ENCODE data around the gene WDR46. TPM values are rescaled to one million over a fixed set of nuclear protein-coding genes. Genes with fewer than 3 reads are reported as not detected.
"Not testable (repeated sequence)": the region's sequence is repeated elsewhere in the genome, so short reads cannot be mapped to it uniquely, and the experiment has no call there.

The WDR46 gene
- total RNA-seq, 3 donors from 2014 or later, result 188 to 198 (median 197) TPM

- Mint-ChIP-seq H3K36me3 (ENCODE audit: insufficient read depth) (peaks cover 50% of the 10 kb centered on the region), H3K4me3 (peak overlapping the region; percentile 96), H3K27me3 (ENCODE audit: low read depth) (no peaks in the 10 kb centered on the region), H3K9me3 (no peaks in the 10 kb centered on the region), H3K4me1 (ENCODE audit: low read depth) (peaks cover 56% of the 10 kb centered on the region)
- DNase-seq (no peak), ATAC-seq (no peak)
These were observed 15.7 kb downstream of the WDR46 start for GRCh38 chr6:33273129-33273923.

GRCh38 chr6:33272275-33273128 is 16.5 kb downstream of the WDR46 start:
- Mint-ChIP-seq H3K9me3 (no peaks in the 10 kb centered on the region), H3K4me3 (peak overlapping the region; percentile 96), H3K27me3 (ENCODE audit: low read depth) (no peaks in the 10 kb centered on the region), H3K4me1 (ENCODE audit: low read depth) (peaks cover 50% of the 10 kb centered on the region), H3K36me3 (ENCODE audit: insufficient read depth) (peaks cover 57% of the 10 kb centered on the region)
- peak; percentile 7 for ATAC-seq
- no peak for DNase-seq

DNA sequence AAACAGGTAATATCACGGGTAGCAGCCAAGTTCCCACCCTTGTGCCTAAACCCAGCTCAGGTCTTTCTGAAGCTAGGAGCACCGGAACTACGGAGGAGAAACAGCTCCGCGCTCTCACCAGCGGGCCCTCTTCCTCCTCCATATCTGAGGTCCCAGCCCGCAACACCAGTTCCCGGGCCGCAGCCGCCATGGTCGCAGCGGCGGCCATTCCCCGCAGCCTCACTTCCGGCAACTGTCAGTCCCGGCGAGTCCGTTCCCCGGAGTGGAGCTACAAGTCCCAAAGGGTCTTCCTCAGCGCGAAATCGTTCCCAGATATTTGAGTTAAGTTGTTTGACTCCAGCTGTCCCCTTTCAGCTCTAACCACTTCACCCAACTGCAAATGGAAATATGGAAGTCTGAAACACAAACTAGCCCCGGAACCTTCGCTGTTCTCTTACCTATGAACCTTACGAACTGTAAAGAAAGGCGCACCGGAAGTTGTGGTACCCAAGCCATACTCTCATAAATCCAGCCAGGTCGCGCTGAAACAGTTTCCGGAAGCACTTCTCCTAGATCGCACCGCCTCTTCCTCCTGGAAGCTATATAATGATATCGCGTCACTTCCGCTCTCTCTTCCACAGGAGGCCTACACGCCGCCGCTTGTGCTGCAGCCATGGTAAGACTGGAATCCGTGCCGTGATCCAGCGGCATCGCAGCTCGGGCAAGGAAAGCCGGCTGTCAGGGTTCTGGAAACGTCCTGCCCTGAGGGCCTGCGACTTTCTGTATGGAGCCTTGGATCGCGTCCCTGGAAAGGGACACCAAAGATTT is 17.4 kb downstream of the WDR46 start, which contains the start of the genes RPS18 and VPS52:
TSS of gene RPS18 (plus strand) at position 608 of the 807 bp plus-strand sequence. CDS start at position 653, 45 bp downstream.
TSS of gene VPS52 (minus strand) at position 409 of the 807 bp plus-strand sequence. CDS start at position 208, 201 bp downstream.
- Mint-ChIP-seq H3K36me3 (ENCODE audit: insufficient read depth) (peaks cover 64% of the 10 kb centered on the region), H3K9me3 (no peaks in the 10 kb centered on the region), H3K27me3 (ENCODE audit: low read depth) (no peaks in the 10 kb centered on the region), H3K4me1 (ENCODE audit: low read depth) (peaks cover 46% of the 10 kb centered on the region), H3K4me3 (peak within 1 kb of the TSS; percentile 96)
- DNase-seq, result peak; percentile 88
- peak; percentile 83 to 85 for ATAC-seq

DNA sequence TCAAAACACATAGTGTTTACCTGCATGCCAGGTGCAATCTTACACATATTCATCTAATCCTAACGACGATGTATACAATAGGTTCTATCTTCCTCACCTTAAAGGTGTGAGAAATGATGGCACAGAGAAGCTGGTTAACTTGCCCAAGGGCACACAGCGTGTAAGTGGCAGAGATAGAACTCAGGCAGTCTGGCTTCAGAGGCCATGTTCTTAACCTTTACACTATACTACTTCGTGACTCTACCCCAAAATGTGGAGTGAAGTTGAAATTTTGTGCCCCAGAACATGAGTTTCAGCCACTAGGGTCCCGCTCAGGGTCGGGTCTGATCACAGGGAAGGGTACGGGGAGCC is 17.9 kb downstream of the WDR46 start:
- H3K4me3 Mint-ChIP-seq, result peak overlapping the region; percentile 96
- peak; percentile 17 to 29 for ATAC-seq

GRCh38 chr6:33264015-33264414 is 25.0 kb downstream of the WDR46 start:
- ATAC-seq, result peak in 1 of 2 donors; percentile 43
- H3K4me1 Mint-ChIP-seq (ENCODE audit: low read depth), result no peaks in the 10 kb centered on the region
- H3K4me3 Mint-ChIP-seq, result no peak overlapping the region
- H3K36me3 Mint-ChIP-seq (ENCODE audit: insufficient read depth), result peaks cover 52% of the 10 kb centered on the region
- no peak for DNase-seq
- H3K27me3 Mint-ChIP-seq (ENCODE audit: low read depth), result no peaks in the 10 kb centered on the region
- H3K9me3 Mint-ChIP-seq, result no peaks in the 10 kb centered on the region

More for the DNA sequence above, 17.9 kb downstream of the WDR46 start:
- H3K27me3 Mint-ChIP-seq (ENCODE audit: low read depth), result no peaks in the 10 kb centered on the region
- peaks cover 41% of the 10 kb centered on the region for H3K4me1 Mint-ChIP-seq (ENCODE audit: low read depth)
- peaks cover 63% of the 10 kb centered on the region for H3K36me3 Mint-ChIP-seq (ENCODE audit: insufficient read depth)
- DNase-seq, result no peak
- no peaks in the 10 kb centered on the region for H3K9me3 Mint-ChIP-seq

DNA sequence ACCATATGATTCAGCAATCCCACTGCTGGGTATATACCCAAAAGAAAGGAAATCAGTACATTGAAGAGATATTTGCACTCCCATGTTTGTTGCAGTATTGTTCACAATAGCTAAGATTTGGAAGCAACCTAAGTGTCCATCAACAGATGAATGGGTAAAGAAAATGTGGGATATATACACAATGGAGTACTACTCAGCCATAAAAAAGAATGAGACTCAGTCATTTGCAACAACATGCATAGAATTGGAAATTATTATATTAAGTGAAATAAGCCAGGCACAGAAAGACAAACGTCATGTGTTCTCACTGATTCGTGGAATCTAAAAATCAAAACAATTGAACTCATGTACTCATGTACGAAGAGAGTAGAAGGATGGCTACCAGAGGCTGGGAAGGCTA is 26.5 kb downstream of the WDR46 start:
- peaks cover 41% of the 10 kb centered on the region for H3K36me3 Mint-ChIP-seq (ENCODE audit: insufficient read depth)
- H3K4me1 Mint-ChIP-seq (ENCODE audit: low read depth); H3K4me3 Mint-ChIP-seq; DNase-seq; ATAC-seq; H3K27me3 Mint-ChIP-seq (ENCODE audit: low read depth); H3K9me3 Mint-ChIP-seq: not testable (repeated sequence)

- ATAC-seq (no peak), DNase-seq (no peak)
- H3K27me3 Mint-ChIP-seq (ENCODE audit: low read depth), result no peaks in the 10 kb centered on the region
- H3K4me1 Mint-ChIP-seq (ENCODE audit: low read depth), result no peaks in the 10 kb centered on the region
- H3K36me3 Mint-ChIP-seq (ENCODE audit: insufficient read depth), result peaks cover 17% of the 10 kb centered on the region
- no peak overlapping the region for H3K4me3 Mint-ChIP-seq
- no peaks in the 10 kb centered on the region for H3K9me3 Mint-ChIP-seq
These were observed 30.0 kb downstream of the WDR46 start for GRCh38 chr6:33259032-33259431.

DNA sequence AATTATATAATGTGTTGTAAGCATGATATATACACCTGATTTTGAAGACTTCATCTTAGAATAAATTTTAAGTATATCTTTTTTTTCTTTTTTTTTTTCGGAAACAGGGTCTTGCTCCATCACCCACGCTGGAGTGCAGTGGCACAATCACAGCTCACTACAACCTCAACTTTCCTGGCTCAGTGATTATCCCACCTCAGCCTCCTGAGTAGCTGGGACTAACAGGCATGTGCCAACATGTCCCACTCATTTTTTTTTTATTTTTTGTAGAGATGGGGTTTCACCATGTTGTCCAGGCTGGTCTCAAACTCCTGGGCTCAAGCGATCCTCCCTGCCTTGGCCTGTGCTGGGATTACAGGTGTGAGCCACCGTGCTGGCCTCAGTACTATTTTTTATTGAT is 34.4 kb downstream of the WDR46 start:
- no peak overlapping the region for H3K4me3 Mint-ChIP-seq
- no peaks in the 10 kb centered on the region for H3K9me3 Mint-ChIP-seq
- peaks cover 23% of the 10 kb centered on the region for H3K4me1 Mint-ChIP-seq (ENCODE audit: low read depth)
- H3K36me3 Mint-ChIP-seq (ENCODE audit: insufficient read depth), result peaks cover 11% of the 10 kb centered on the region
- DNase-seq (no peak), ATAC-seq (no peak)
- no peaks in the 10 kb centered on the region for H3K27me3 Mint-ChIP-seq (ENCODE audit: low read depth)

- Mint-ChIP-seq H3K4me3 (no peak overlapping the region), H3K36me3 (ENCODE audit: insufficient read depth) (peaks cover 11% of the 10 kb centered on the region), H3K27me3 (ENCODE audit: low read depth) (no peaks in the 10 kb centered on the region), H3K4me1 (ENCODE audit: low read depth) (peaks cover 36% of the 10 kb centered on the region), H3K9me3 (no peaks in the 10 kb centered on the region)
- no peak for DNase-seq
- no peak for ATAC-seq
These were observed 36.3 kb downstream of the WDR46 start for GRCh38 chr6:33252759-33253158.

DNA sequence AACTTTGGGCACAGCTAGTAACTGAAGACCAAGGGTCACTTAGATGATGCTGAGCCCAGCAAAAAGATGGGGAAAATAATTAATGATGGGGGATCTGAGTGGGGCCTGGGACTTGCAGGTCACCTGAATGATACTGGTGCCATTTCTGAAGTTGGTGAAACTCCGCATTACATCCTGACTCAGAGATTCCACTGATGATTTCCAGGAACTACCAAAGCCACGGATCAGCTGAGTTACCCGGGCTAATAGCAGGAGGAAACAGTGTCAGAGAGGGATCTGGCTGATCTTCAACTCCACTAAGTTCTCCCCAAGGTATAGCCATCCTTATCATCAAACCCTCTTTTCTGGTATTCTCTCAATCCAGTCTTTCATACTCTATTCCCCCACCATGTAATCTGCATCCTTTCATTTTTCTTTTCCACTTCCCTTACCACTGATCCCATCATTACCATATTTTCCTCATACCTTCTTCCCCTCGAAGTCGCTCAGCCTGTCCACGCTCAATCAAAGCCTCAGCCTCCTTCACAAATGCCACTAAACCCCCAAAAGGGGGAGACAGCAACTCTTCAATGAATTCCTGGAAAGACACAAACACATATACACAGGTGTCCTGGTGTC is 37.5 kb downstream of the WDR46 start:
- Mint-ChIP-seq H3K27me3 (ENCODE audit: low read depth) (no peaks in the 10 kb centered on the region), H3K36me3 (ENCODE audit: insufficient read depth) (peaks cover 11% of the 10 kb centered on the region), H3K9me3 (no peaks in the 10 kb centered on the region), H3K4me1 (ENCODE audit: low read depth) (peaks cover 36% of the 10 kb centered on the region), H3K4me3 (peak overlapping the region; percentile 7)
- DNase-seq, result no peak
- no peak for ATAC-seq

- peaks cover 36% of the 10 kb centered on the region for H3K4me1 Mint-ChIP-seq (ENCODE audit: low read depth)
- peaks cover 11% of the 10 kb centered on the region for H3K36me3 Mint-ChIP-seq (ENCODE audit: insufficient read depth)
- H3K9me3 Mint-ChIP-seq, result no peaks in the 10 kb centered on the region
- DNase-seq, result no peak
- peak overlapping the region; percentile 89 for H3K4me3 Mint-ChIP-seq
- ATAC-seq, result no peak
- H3K27me3 Mint-ChIP-seq (ENCODE audit: low read depth), result no peaks in the 10 kb centered on the region
These were observed 38.3 kb downstream of the WDR46 start for GRCh38 chr6:33250731-33251130.

GRCh38 chr6:33249732-33250630 is 39.1 kb downstream of the WDR46 start:
- Mint-ChIP-seq H3K4me3 (peak overlapping the region; percentile 89), H3K27me3 (ENCODE audit: low read depth) (no peaks in the 10 kb centered on the region), H3K9me3 (no peaks in the 10 kb centered on the region), H3K4me1 (ENCODE audit: low read depth) (peaks cover 36% of the 10 kb centered on the region), H3K36me3 (ENCODE audit: insufficient read depth) (peaks cover 11% of the 10 kb centered on the region)
- no peak for ATAC-seq
- DNase-seq, result no peak

Data from activated T-cell treated with anti-CD3 and anti-CD28 coated beads, Interleukin-2, amount 50 U/mL, for 4 hours (primary cell).